ENCODE measurements around the gene FGFR2.

DNA sequence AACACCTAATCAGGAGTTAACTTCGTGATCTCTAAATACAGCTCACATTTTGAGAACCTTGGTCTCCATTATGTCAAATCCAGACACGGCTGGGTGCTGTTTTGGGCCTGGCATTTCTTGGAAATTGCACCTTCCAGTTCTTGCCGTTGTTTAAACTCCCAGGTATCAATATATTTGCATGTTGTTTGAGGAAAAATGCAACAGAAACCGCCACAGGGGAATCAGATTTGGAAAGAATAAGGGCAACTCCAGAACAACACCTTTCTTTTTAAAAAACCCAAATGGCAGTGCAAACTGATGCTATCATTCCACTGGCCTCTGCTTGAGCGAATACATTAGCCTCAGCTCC is 162.0 kb downstream of the FGFR2 start:
- TF ChIP-seq GATA2 (IDR thresholded peaks at IDR 0.05; ENCODE audit: low read depth, low read length) = no peak
- no peak for TF ChIP-seq GATA3 (IDR thresholded peaks at IDR 0.05; ENCODE audit: low read depth, low read length)
